Activated CD8-positive, alpha-beta memory T cell treated with anti-CD3 and anti-CD28 coated beads, Interleukin-2, amount 10 ng/mL, durations not matched to agents 7 days and 5 days (primary cell): ENCODE results near the gene OR4S1. TPM values are rescaled to one million over a fixed set of nuclear protein-coding genes. Genes with fewer than 3 reads are reported as not detected.

ENCODE experiments used
- total RNA-seq, 2 experiments: library from RNA; stranded (reverse); gene quantifications; one replicate each; pipeline ENCODE4 v1.2.3, GENCODE V29; 2021

Gene OR4S1
- total RNA-seq, 2 experiments from 2014 or later = not detected

Other genes starting within 250 kb of the OR4S1 start
- gene OR4B1, start 89.4 kb upstream of the OR4S1 start, total RNA-seq = not detected
- gene OR4X2, start 61.1 kb upstream of the OR4S1 start, total RNA-seq = not detected
- gene OR4X1, start 42.4 kb upstream of the OR4S1 start, total RNA-seq = not detected
- gene OR4C3, start 18.7 kb downstream of the OR4S1 start, total RNA-seq = not detected
- gene OR4C5, start 60.2 kb downstream of the OR4S1 start, total RNA-seq = not detected
- gene OR4A47, start 182.6 kb downstream of the OR4S1 start, total RNA-seq = not detected